Measurements from ENCODE around the gene ZNF497. TPM values are rescaled to one million over a fixed set of nuclear protein-coding genes. Genes with fewer than 3 reads are reported as not detected.

Gene ZNF497
- total and polyA plus RNA-seq, 8 donors: 0.76 to 4.4 (median 3.1) TPM

GRCh38 chr19:58352760-58353671 lies 9.5 kb downstream of the ZNF497 start, which contains the start of gene A1BG:
A1BG (minus strand) TSS chr19:58353492; CDS start chr19:58353437, 55 bp downstream.
- peaks cover 0 to 5% of the 10 kb centered on the region in 2 donors for H3K36me3 ChIP-seq
- H3K9me3 ChIP-seq: no peaks in the 10 kb centered on the region
- intact Hi-C loops (cut with DNase I): no loop called here
- no peak within 1 kb of the TSS for H3K4me3 ChIP-seq
- H3K27me3 ChIP-seq: peaks cover 39 to 96% of the 10 kb centered on the region in 2 donors
- TF ChIP-seq, protein P1, sequence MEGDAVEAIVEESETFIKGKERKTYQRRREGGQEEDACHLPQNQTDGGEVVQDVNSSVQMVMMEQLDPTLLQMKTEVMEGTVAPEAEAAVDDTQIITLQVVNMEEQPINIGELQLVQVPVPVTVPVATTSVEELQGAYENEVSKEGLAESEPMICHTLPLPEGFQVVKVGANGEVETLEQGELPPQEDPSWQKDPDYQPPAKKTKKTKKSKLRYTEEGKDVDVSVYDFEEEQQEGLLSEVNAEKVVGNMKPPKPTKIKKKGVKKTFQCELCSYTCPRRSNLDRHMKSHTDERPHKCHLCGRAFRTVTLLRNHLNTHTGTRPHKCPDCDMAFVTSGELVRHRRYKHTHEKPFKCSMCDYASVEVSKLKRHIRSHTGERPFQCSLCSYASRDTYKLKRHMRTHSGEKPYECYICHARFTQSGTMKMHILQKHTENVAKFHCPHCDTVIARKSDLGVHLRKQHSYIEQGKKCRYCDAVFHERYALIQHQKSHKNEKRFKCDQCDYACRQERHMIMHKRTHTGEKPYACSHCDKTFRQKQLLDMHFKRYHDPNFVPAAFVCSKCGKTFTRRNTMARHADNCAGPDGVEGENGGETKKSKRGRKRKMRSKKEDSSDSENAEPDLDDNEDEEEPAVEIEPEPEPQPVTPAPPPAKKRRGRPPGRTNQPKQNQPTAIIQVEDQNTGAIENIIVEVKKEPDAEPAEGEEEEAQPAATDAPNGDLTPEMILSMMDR (IDR thresholded peaks at IDR 0.05): no peak
- H3K4me1 ChIP-seq: peaks cover 0 to 35% of the 10 kb centered on the region in 2 donors
- H3K27ac ChIP-seq: no peak within 1 kb of the TSS
- ATAC-seq: no peak
- DNase-seq: no peak

- Histone ChIP-seq H3K9me3 (no peaks in the 10 kb centered on the region), H3K4me1 (peaks cover 0 to 36% of the 10 kb centered on the region in 2 donors), H3K27ac (no peak overlapping the region), H3K4me3 (no peak overlapping the region), H3K27me3 (peaks cover 40 to 96% of the 10 kb centered on the region in 2 donors), H3K36me3 (peaks cover 0 to 5% of the 10 kb centered on the region in 2 donors)
- intact Hi-C loops (cut with DNase I): no loop called here
- DNase-seq (no peak), ATAC-seq (no peak)
- TF ChIP-seq, protein P1 (IDR thresholded peaks at IDR 0.05): no peak
Measured at GRCh38 chr19:58351990-58352755, 10.4 kb downstream of the ZNF497 start.

DNA sequence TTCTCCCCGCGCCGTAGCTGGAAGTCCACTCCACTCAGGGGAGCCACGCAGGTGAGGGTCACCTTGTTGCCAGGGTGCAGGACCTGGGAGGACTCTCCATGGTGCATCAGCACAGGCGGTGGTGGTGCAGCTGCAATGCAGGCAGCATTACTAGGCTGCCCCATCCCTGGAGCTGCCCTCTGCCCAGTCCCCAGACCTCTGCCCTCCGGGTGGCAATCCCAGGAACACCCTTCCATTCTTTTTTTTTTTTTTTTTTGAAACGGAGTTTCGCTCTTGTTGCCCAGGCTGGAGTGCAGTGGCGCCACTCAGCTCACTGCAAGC lies 11.0 kb downstream of the ZNF497 start:
- H3K36me3 ChIP-seq: peaks cover 0 to 5% of the 10 kb centered on the region in 2 donors
- H3K4me3 ChIP-seq: no peak overlapping the region
- H3K27me3 ChIP-seq: peaks cover 39 to 96% of the 10 kb centered on the region in 2 donors
- ATAC-seq (no peak), DNase-seq (no peak)
- peaks cover 0 to 32% of the 10 kb centered on the region in 2 donors for H3K4me1 ChIP-seq
- TF ChIP-seq, protein P1 (IDR thresholded peaks at IDR 0.05): no peak
- intact Hi-C loops (cut with DNase I): no loop called here
- no peak overlapping the region for H3K27ac ChIP-seq
- H3K9me3 ChIP-seq: no peaks in the 10 kb centered on the region

DNA sequence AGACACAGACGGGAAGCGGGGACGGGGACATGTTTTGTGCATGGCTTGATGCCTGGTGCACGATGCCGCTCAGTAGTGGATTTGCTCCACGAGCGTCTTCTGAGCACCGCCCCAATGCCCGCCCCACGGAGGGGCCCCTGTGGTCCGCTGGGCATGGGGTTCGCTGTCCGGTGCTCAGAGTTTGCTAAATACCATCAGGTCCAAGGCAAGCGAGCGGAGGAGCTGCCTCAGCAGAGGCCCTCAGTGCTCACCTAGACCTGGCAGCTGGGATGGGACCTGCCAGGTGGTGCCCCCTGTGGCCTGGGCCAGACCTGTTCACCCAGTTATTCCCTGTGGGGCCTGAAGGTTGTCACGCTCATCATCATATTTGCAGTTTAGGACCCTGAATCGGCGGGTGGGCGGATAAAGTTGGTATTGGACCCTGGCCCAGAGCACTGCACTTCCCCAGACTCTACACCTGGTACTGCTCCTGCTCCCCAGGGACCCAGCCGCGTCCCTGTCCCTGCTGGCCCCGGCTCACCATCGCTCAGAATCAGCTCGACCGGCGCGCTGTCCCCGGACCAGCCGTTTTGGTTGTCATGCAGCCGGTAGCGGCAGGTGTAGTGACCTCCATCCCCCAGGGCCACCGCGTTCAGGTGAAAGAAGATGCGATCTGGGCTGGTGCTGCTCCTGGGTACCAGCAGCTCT lies 11.5 kb downstream of the ZNF497 start:
- TF ChIP-seq, protein P1 (IDR thresholded peaks at IDR 0.05): no peak
- intact Hi-C loops (cut with DNase I): no loop called here
- H3K27me3 ChIP-seq: peaks cover 35 to 96% of the 10 kb centered on the region in 2 donors
- ATAC-seq: no peak
- H3K27ac ChIP-seq: no peak overlapping the region
- DNase-seq: no peak
- peaks cover 0 to 5% of the 10 kb centered on the region in 2 donors for H3K36me3 ChIP-seq
- peaks cover 0 to 28% of the 10 kb centered on the region in 2 donors for H3K4me1 ChIP-seq
- H3K4me3 ChIP-seq: no peak overlapping the region
- no peaks in the 10 kb centered on the region for H3K9me3 ChIP-seq
